Lower leg skin (tissue), 4 donors: ENCODE measurements around the gene XKR7. TPM values are rescaled to one million over a fixed set of nuclear protein-coding genes. Genes with fewer than 3 reads are reported as not detected.
"Not testable (repeated sequence)": the region's sequence is repeated elsewhere in the genome, so short reads cannot be mapped to it uniquely, and the experiment has no call there.

Source experiments
- DNase-seq, 2 donors: peaks; one replicate each; pipeline ENCODE4 v3.0.0-alpha.2; 2019; ENCODE audit warnings: low spot score in 2 of 2
- H3K4me3 ChIP-seq: fragments of 200-600 bp; sonication (generic); 2 replicates; pipeline ENCODE4 v1.5.1; 2017; ENCODE audit warnings: mild to moderate bottlenecking, low read depth; ENCODE audit not compliant: poor library complexity, severe bottlenecking
- CTCF ChIP-seq, 3 donors: fragments of 450-650 bp; IDR thresholded peaks; one replicate each; pipeline ENCODE4 v1.5.1; 2016; ENCODE audit warnings: antibody characterized with exemption in 3 of 3, mild to moderate bottlenecking in 3 of 3, moderate library complexity in 2 of 3
- POLR2A ChIP-seq, 2 donors: fragments of 450-650 bp; IDR thresholded peaks; one replicate each; pipeline ENCODE4 v1.6.1; 2016 to 2017; ENCODE audit warnings: antibody characterized with exemption in 2 of 2, mild to moderate bottlenecking in 1 of 2, moderate library complexity in 1 of 2
- WGBS, 2 donors: methylation state at CpG; one replicate each; pipeline ENCODE4 v1.1.5; 2018; 5-methylcytosine and 5-hydroxymethylcytosine counted together
- intact Hi-C: fragments of 100-400 bp; cut with DNase I; formaldehyde crosslinking; loops from one replicate; pipeline ENCODE4 v1.15.0; 2023; ENCODE audit warnings: low total_unique reads
- total RNA-seq, 4 donors: library from RNA; depleted of rRNA; stranded (reverse); fragments of >200 nt; gene quantifications; one replicate each; pipeline ENCODE4 v1.1.0, GENCODE V29; 2016

The XKR7 gene
- total RNA-seq, 4 donors from 2014 or later: not detected

DNA sequence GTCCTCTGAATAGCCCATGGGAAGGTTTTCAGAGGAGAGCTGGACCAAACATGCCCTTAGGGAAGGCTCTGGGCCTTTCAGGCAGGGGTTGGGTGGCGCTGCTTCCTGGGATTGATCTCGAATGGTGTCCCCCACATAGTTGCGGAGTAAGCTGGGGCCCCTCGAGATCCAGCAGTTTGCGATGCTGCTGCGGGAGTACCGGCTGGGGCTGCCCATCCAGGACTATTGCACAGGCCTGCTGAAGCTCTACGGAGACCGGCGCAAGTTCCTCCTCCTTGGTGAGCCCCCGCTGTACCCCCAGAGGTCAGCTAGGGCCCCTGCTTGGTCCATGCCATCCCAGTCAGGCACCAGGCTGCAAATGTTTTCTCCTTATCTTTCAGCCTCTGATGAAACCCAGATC lies 61.6 kb downstream of the XKR7 start:
- TF ChIP-seq POLR2A (IDR thresholded peaks at IDR 0.05) (no peak), CTCF (IDR thresholded peaks at IDR 0.05) (no peak)
- WGBS, 2 donors: 91 to 92% methylated on average over 11 of the region's 11 CpGs
- peak in 1 of 2 donors; percentile 64 for DNase-seq
- intact Hi-C loops: no loop called here
- H3K4me3 ChIP-seq: no peak overlapping the region

GRCh38 chr20:32031007-32031958 lies 63.3 kb downstream of the XKR7 start:
- no peak for TF ChIP-seq POLR2A (IDR thresholded peaks at IDR 0.05)
- TF ChIP-seq CTCF (IDR thresholded peaks at IDR 0.05): peak in 1 of 3 donors; percentile 64
- no peak overlapping the region for H3K4me3 ChIP-seq
- intact Hi-C loops: loop anchor here (5.0 kb wide), 1 partner anchor 209 kb away; no protein-coding TSS in a partner anchor
- DNase-seq: peak; percentile 63 to 92
- 21 to 29% methylated on average over 38 to 53 of the region's 59 CpGs for WGBS, 2 donors

GRCh38 chr20:32033316-32033715 lies 65.4 kb downstream of the XKR7 start:
- WGBS, 2 donors: 65 to 71% methylated on average over 2 of the region's 2 CpGs
- no peak for TF ChIP-seq CTCF (IDR thresholded peaks at IDR 0.05)
- TF ChIP-seq POLR2A (IDR thresholded peaks at IDR 0.05): no peak
- intact Hi-C loops: loop anchor here (5.0 kb wide), 1 partner anchor 211 kb away; no protein-coding TSS in a partner anchor
- no peak overlapping the region for H3K4me3 ChIP-seq
- no peak for DNase-seq

DNA sequence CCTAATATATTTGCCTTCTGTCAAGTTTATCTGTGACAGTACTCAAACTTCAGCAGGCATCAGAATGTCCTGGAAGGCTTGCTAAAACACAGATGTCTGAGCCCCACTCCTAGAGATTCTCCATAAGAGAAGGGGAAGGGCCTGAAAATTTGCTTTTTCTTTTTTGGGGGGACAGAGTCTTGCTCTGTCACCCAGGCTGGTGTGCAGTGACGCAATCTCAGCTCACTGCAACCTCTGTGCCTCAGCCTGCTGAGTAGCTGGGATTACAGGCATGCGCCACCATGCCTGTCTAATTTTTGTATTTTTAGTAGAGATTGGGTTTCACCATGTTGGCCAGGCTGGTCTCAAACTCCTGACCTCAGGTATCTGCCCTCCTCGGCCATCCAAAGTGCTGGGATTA lies 65.8 kb downstream of the XKR7 start:
- WGBS, 2 donors: 73 to 80% methylated on average over 3 of the region's 3 CpGs

DNA sequence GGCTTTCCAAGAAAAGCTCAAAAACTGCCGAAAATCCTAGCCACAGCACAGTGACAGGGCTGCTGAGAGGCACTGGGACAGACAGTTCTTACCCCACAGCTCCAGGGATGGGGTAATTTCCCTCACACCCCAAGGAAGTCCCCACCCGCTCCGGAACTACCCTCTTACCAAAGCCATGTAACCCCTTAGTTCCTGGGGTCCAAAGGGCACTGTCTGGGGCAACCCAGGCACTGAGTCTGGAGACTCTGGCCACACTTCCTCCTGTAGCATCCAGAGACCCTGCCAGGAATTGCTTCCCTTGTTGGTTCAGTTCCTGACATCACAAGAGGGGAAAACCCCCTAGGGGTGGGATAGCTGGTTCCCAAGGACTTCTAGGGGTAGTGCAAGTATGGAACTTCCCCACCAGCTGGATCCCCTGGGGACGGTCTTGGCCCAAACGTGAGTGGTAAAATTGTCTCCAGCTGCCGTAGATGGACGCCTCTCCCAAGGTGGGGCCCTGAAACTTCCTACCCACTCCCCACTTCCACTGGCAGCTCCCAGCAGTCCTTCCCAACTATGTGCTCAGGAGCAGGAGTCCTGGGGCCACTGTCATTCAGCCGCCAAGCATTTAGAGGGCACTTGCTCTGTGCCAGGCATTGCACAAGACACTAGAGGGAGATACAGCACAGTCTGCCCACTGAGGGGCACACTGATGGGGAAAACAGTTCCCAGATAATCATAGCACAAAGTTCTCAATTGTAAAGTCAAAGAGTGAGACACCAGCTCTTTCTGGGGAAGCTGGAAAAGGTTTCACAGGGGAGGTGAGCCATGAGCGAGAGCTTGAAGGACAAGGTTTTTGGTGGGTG lies 66.9 kb downstream of the XKR7 start:
- intact Hi-C loops: loop anchor here (5.0 kb wide), 1 partner anchor 213 kb away; no protein-coding TSS in a partner anchor
- DNase-seq: peak in 1 of 2 donors; percentile 82
- WGBS, 2 donors: 33 to 35% methylated on average over 9 of the region's 9 CpGs
- TF ChIP-seq POLR2A (IDR thresholded peaks at IDR 0.05) (no peak), CTCF (IDR thresholded peaks at IDR 0.05) (no peak)
- no peak overlapping the region for H3K4me3 ChIP-seq

More for the DNA sequence above, 65.8 kb downstream of the XKR7 start:
- intact Hi-C loops: loop anchor here (5.0 kb wide), 1 partner anchor 211 kb away; no protein-coding TSS in a partner anchor
- not testable (repeated sequence) for DNase-seq, H3K4me3 ChIP-seq

GRCh38 chr20:32035426-32035779 lies 67.5 kb downstream of the XKR7 start:
- intact Hi-C loops: no loop called here
- H3K4me3 ChIP-seq: no peak overlapping the region
- DNase-seq: peak in 1 of 2 donors; percentile 78
- no peak for TF ChIP-seq CTCF (IDR thresholded peaks at IDR 0.05)
- TF ChIP-seq POLR2A (IDR thresholded peaks at IDR 0.05): no peak
- 81 to 82% methylated on average over 8 of the region's 8 CpGs for WGBS, 2 donors
